ENCODE results near the gene GIGYF2. TPM values are rescaled to one million over a fixed set of nuclear protein-coding genes. Genes with fewer than 3 reads are reported as not detected.
"Not testable (repeated sequence)": the region's sequence is repeated elsewhere in the genome, so short reads cannot be mapped to it uniquely, and the experiment has no call there.

The GIGYF2 gene
- total RNA-seq, 2 experiments from 2014 or later, result 52.5 to 55.5 TPM

- H3K9me3 ChIP-seq (ENCODE audit: control insufficient read depth in 1 of 2, insufficient read depth in 1 of 2, low read length in 2 of 2), result no peaks in the 10 kb centered on the region
- no peak overlapping the region for H3K27ac Mint-ChIP-seq
- peaks cover 0 to 6% of the 10 kb centered on the region in 2 experiments for H3K27me3 ChIP-seq (ENCODE audit: control insufficient read depth in 1 of 2, insufficient read depth in 2 of 2, low read length in 2 of 2)
- H3K4me3 Mint-ChIP-seq, result no peak overlapping the region
- no peaks in the 10 kb centered on the region for H3K9me3 Mint-ChIP-seq
- intact Hi-C loops (cut with DNase I, micrococcal nuclease), result no loop called here
- peaks cover 23% of the 10 kb centered on the region for H3K27me3 Mint-ChIP-seq
- H3K4me1 ChIP-seq (ENCODE audit: insufficient read depth, low read length), result no peaks in the 10 kb centered on the region
- no peak overlapping the region for H3K4me3 ChIP-seq (ENCODE audit: low read length)
- ATAC-seq (ENCODE audit: poor library complexity) (no peak), DNase-seq (no peak)
- TF ChIP-seq CTCF (IDR thresholded peaks at IDR 0.05), result no peak
- no peaks in the 10 kb centered on the region for H3K36me3 Mint-ChIP-seq (ENCODE audit: low read depth)
- no peak overlapping the region for H3K27ac ChIP-seq (ENCODE audit: low read depth in 1 of 2, low read length in 2 of 2)
- ChIA-PET CTCF (no interaction called here), POLR2A (no interaction called here)
- H3K36me3 ChIP-seq (ENCODE audit: insufficient read depth, low read length), result no peaks in the 10 kb centered on the region
- no peaks in the 10 kb centered on the region for H3K4me1 Mint-ChIP-seq (ENCODE audit: low read depth)
Measured at GRCh38 chr2:232681527-232681926, 15.6 kb upstream of the GIGYF2 start.

- peaks cover 18% of the 10 kb centered on the region for H3K27me3 Mint-ChIP-seq
- no peak overlapping the region for H3K27ac Mint-ChIP-seq
- Histone ChIP-seq H3K9me3 (ENCODE audit: control insufficient read depth in 1 of 2, insufficient read depth in 1 of 2, low read length in 2 of 2) (no peaks in the 10 kb centered on the region), H3K36me3 (ENCODE audit: insufficient read depth, low read length) (no peaks in the 10 kb centered on the region), H3K27me3 (ENCODE audit: control insufficient read depth in 1 of 2, insufficient read depth in 2 of 2, low read length in 2 of 2) (peaks cover 0 to 6% of the 10 kb centered on the region in 2 experiments), H3K4me3 (ENCODE audit: low read length) (no peak overlapping the region), H3K27ac (ENCODE audit: low read depth in 1 of 2, low read length in 2 of 2) (no peak overlapping the region), H3K4me1 (ENCODE audit: insufficient read depth, low read length) (no peaks in the 10 kb centered on the region)
- no peaks in the 10 kb centered on the region for H3K9me3 Mint-ChIP-seq
- intact Hi-C loops (cut with DNase I, micrococcal nuclease), result no loop called here
- no peak for ATAC-seq (ENCODE audit: poor library complexity)
- no peak for DNase-seq
- no peaks in the 10 kb centered on the region for H3K4me1 Mint-ChIP-seq (ENCODE audit: low read depth)
- no peak overlapping the region for H3K4me3 Mint-ChIP-seq
- H3K36me3 Mint-ChIP-seq (ENCODE audit: low read depth), result no peaks in the 10 kb centered on the region
- POLR2A ChIA-PET, result no interaction called here
- CTCF ChIA-PET, result interaction anchor here (0.6 kb wide), 1 partner anchor 17 kb away, joined by 3 read pairs; no protein-coding TSS in a partner anchor
- no peak for TF ChIP-seq CTCF (IDR thresholded peaks at IDR 0.05)
Measured at GRCh38 chr2:232683368-232683767, 13.8 kb upstream of the GIGYF2 start.

- H3K4me1 Mint-ChIP-seq (ENCODE audit: low read depth); DNase-seq; H3K27ac ChIP-seq (ENCODE audit: low read depth in 1 of 2, low read length in 2 of 2); H3K36me3 Mint-ChIP-seq (ENCODE audit: low read depth); H3K9me3 Mint-ChIP-seq; H3K4me3 ChIP-seq (ENCODE audit: low read length); H3K4me3 Mint-ChIP-seq; intact Hi-C loops (cut with DNase I, micrococcal nuclease); H3K4me1 ChIP-seq (ENCODE audit: insufficient read depth, low read length); ATAC-seq (ENCODE audit: poor library complexity); H3K27me3 ChIP-seq (ENCODE audit: control insufficient read depth in 1 of 2, insufficient read depth in 2 of 2, low read length in 2 of 2); POLR2A ChIA-PET; H3K9me3 ChIP-seq (ENCODE audit: control insufficient read depth in 1 of 2, insufficient read depth in 1 of 2, low read length in 2 of 2); CTCF ChIA-PET; H3K27ac Mint-ChIP-seq; H3K36me3 ChIP-seq (ENCODE audit: insufficient read depth, low read length): not testable (repeated sequence)
- H3K27me3 Mint-ChIP-seq, result peaks cover 13% of the 10 kb centered on the region
Measured at GRCh38 chr2:232685391-232685790, 11.7 kb upstream of the GIGYF2 start.

GRCh38 chr2:232687382-232688160 is 9.6 kb upstream of the GIGYF2 start:
- H3K27ac Mint-ChIP-seq, result no peak overlapping the region
- no peaks in the 10 kb centered on the region for H3K4me1 ChIP-seq (ENCODE audit: insufficient read depth, low read length)
- POLR2A ChIA-PET, result no interaction called here
- H3K36me3 ChIP-seq (ENCODE audit: insufficient read depth, low read length), result no peaks in the 10 kb centered on the region
- ATAC-seq (ENCODE audit: poor library complexity), result no peak
- H3K4me3 Mint-ChIP-seq, result no peak overlapping the region
- CTCF ChIA-PET, result no interaction called here
- no peaks in the 10 kb centered on the region for H3K27me3 ChIP-seq (ENCODE audit: control insufficient read depth in 1 of 2, insufficient read depth in 2 of 2, low read length in 2 of 2)
- TF ChIP-seq CTCF (IDR thresholded peaks at IDR 0.05), result no peak
- intact Hi-C loops (cut with DNase I, micrococcal nuclease), result no loop called here
- DNase-seq, result no peak
- no peak overlapping the region for H3K4me3 ChIP-seq (ENCODE audit: low read length)
- no peaks in the 10 kb centered on the region for H3K36me3 Mint-ChIP-seq (ENCODE audit: low read depth)
- H3K4me1 Mint-ChIP-seq (ENCODE audit: low read depth), result no peaks in the 10 kb centered on the region
- H3K9me3 ChIP-seq (ENCODE audit: control insufficient read depth in 1 of 2, insufficient read depth in 1 of 2, low read length in 2 of 2), result peaks cover 0 to 11% of the 10 kb centered on the region in 2 experiments
- no peak overlapping the region for H3K27ac ChIP-seq (ENCODE audit: low read depth in 1 of 2, low read length in 2 of 2)
- H3K9me3 Mint-ChIP-seq, result no peaks in the 10 kb centered on the region
- peaks cover under 1% of the 10 kb centered on the region for H3K27me3 Mint-ChIP-seq

All from CD4-positive, alpha-beta T cell (primary cell).